Colonic mucosa (tissue), 4 donors: ENCODE measurements around the gene ZNF274. TPM values are rescaled to one million over a fixed set of nuclear protein-coding genes. Genes with fewer than 3 reads are reported as not detected.

Experiments
- DNase-seq: peaks from one replicate; pipeline ENCODE4 v3.0.0-alpha.2; 2020
- H3K27ac ChIP-seq: fragments of 200-600 bp; one replicate; pipeline ENCODE4 v1.8.0; 2021
- H3K27me3 ChIP-seq: fragments of 200-600 bp; one replicate; pipeline ENCODE4 v1.8.0; 2021
- H3K36me3 ChIP-seq: fragments of 200-600 bp; one replicate; pipeline ENCODE4 v1.8.0; 2021
- H3K4me1 ChIP-seq: fragments of 200-600 bp; one replicate; pipeline ENCODE4 v1.8.0; 2021; ENCODE audit warnings: mild to moderate bottlenecking
- H3K4me3 ChIP-seq: fragments of 200-600 bp; one replicate; pipeline ENCODE4 v1.8.0; 2021
- H3K9ac ChIP-seq, 2 donors: one replicate each; pipeline ENCODE4 v1.7.0; 2013; ENCODE audit warnings: control low read depth in 2 of 2, low read depth in 2 of 2, low read length in 2 of 2
- H3K9me3 ChIP-seq: fragments of 200-600 bp; one replicate; pipeline ENCODE4 v1.8.0; 2021
- intact Hi-C: fragments of 100-400 bp; cut with DNase I; formaldehyde crosslinking; loops from one replicate; pipeline ENCODE4 v1.14.1; 2022
- total RNA-seq, 2 donors: library from RNA; stranded (reverse); fragmentation: NEBNext Ultra II Directional in 1 of 2; extraction: Animal tissue kit (Norgen Biotek cat#: 25700) in 1 of 2; gene quantifications; one replicate each; pipeline ENCODE4 v1.2.1, GENCODE V29; 2021
- TF ChIP-seq, protein P1 (sequence below): fragments of 200-600 bp; IDR thresholded peaks from one replicate; pipeline ENCODE4 v1.8.0; 2022; ENCODE audit warnings: antibody characterized with exemption, mild to moderate bottlenecking
- donor health status: healthy.
- donor health status: DM: no; HTN: no; CAD: no.
- donor health status: DM: no; HTN: no; CAD: no.

ZNF274 gene
- total RNA-seq, 2 donors from 2014 or later = 16.3 to 17.1 TPM

DNA sequence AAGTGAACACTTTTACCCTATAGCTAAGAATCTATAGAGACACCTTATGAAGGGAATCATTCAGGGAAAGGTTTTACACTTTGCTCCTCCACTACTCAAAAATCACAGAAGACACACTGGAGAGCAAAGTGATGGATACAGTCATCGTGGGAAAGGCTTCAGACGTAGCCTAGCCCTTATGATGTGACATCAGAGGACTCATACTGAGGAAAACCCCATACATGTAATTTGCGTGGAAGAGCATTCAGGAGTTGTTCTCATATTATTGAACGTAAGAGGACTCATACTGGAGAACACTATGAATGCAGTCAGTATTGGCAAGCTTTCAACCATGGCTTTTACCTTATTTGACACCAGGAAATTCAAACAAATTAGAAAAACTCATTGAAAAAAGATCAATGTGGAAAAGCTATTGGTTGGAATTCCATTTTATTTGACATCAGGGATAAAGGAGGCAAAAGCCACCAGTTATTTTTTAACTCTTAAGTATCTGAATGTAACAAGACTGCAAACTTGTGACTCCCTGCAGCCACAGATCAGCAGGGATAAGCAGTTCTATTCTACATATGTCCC is 16.1 kb upstream of the ZNF274 start:
- DNase-seq = no peak
- Histone ChIP-seq H3K4me3 (no peak overlapping the region), H3K4me1 (no peaks in the 10 kb centered on the region), H3K9ac (no peak overlapping the region), H3K27ac (no peak overlapping the region), H3K27me3 (no peaks in the 10 kb centered on the region), H3K36me3 (no peaks in the 10 kb centered on the region), H3K9me3 (peaks cover 12% of the 10 kb centered on the region)
- TF ChIP-seq, protein P1, sequence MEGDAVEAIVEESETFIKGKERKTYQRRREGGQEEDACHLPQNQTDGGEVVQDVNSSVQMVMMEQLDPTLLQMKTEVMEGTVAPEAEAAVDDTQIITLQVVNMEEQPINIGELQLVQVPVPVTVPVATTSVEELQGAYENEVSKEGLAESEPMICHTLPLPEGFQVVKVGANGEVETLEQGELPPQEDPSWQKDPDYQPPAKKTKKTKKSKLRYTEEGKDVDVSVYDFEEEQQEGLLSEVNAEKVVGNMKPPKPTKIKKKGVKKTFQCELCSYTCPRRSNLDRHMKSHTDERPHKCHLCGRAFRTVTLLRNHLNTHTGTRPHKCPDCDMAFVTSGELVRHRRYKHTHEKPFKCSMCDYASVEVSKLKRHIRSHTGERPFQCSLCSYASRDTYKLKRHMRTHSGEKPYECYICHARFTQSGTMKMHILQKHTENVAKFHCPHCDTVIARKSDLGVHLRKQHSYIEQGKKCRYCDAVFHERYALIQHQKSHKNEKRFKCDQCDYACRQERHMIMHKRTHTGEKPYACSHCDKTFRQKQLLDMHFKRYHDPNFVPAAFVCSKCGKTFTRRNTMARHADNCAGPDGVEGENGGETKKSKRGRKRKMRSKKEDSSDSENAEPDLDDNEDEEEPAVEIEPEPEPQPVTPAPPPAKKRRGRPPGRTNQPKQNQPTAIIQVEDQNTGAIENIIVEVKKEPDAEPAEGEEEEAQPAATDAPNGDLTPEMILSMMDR = no peak
- intact Hi-C loops = no loop called here

DNA sequence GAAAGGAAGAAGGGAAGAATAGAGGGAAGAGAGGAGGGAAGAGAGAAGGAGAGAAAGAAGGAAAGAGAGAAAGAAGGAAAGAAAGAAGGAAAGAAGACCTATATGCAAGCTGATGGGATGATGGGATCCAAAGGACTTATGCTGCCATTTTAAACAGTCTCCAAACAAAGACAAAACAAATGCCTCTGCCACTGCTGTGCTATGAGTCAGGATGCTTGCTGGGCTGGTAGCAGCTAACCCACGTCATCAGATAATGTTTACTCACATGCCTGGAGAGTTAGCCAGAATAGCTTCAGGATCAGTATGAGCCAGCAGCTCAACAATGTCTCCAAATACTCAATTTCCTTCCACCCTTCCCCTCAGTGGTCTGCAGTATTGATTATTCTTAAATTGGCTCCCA is 12.0 kb upstream of the ZNF274 start:
- Histone ChIP-seq H3K36me3 (no peaks in the 10 kb centered on the region), H3K4me3 (no peak overlapping the region), H3K9me3 (peaks cover 16% of the 10 kb centered on the region), H3K4me1 (no peaks in the 10 kb centered on the region), H3K27ac (no peak overlapping the region), H3K9ac (no peak overlapping the region), H3K27me3 (no peaks in the 10 kb centered on the region)
- intact Hi-C loops = no loop called here
- TF ChIP-seq, protein P1 = no peak
- DNase-seq = no peak

DNA sequence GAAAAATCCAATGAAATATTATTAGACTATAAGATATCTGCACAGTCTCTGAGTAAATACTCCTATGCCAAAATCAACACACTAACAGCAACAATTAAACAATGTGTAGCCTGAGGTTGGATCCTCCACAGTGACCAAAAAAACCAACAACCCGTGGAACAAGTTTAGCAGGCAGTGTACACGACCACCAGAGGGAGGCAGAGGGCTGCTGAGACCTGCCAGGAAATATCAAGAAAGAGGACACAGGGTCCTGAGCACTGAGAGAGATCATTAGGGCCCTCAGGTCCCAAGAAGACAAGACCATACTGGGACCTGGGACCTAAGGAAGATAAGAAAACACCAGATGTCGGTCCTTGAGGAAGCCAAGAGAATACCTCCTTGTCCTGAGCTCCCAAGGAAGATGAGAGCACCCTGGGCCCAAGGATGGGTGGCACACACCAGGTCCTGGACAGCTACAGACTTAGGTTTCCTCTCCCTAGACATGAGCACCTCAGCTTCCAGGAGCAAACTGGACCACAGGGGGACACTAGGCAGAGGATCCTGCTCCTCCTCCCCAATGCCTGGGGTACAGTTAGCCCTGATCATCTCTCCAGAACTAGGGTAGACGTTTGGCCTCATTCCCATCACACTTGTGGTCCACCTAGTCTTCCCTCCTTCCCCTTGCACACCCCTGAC is 822 bp upstream of the ZNF274 start:
- DNase-seq = peak; percentile 43
- no peaks in the 10 kb centered on the region for H3K4me1 ChIP-seq
- no peaks in the 10 kb centered on the region for H3K36me3 ChIP-seq
- no peaks in the 10 kb centered on the region for H3K27me3 ChIP-seq
- H3K27ac ChIP-seq = peak overlapping the region; percentile 98
- TF ChIP-seq, protein P1 = no peak
- H3K4me3 ChIP-seq = peak overlapping the region; percentile 80
- intact Hi-C loops = no loop called here
- no peak overlapping the region for H3K9ac ChIP-seq
- peaks cover 7% of the 10 kb centered on the region for H3K9me3 ChIP-seq

DNA sequence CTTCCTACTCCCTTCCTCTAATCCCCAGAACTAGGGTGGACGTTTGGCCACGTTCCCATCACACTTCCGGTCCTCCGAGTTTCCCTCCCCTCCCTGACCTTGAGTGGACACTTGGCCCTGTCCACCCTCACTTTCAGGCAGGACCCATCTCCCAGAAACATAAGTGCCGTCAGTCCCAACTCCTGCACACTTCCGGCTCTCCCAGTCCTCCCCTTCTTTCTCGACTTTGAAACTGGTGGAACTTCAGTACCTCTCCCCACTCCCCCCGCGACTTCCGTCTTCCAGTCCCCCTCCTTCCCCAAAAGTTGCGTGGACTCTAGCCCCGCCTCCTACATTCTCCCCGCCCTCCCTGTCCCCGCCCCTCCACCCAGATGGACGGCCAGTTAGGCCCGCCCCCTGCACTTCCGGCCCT is 278 bp upstream of the ZNF274 start:
- Histone ChIP-seq H3K27ac (peak overlapping the region; percentile 98), H3K9ac (no peak overlapping the region), H3K27me3 (no peaks in the 10 kb centered on the region), H3K4me1 (no peaks in the 10 kb centered on the region), H3K4me3 (peak overlapping the region; percentile 80), H3K36me3 (no peaks in the 10 kb centered on the region), H3K9me3 (peaks cover 10% of the 10 kb centered on the region)
- intact Hi-C loops = no loop called here
- TF ChIP-seq, protein P1 = no peak
- DNase-seq = peak; percentile 93

DNA sequence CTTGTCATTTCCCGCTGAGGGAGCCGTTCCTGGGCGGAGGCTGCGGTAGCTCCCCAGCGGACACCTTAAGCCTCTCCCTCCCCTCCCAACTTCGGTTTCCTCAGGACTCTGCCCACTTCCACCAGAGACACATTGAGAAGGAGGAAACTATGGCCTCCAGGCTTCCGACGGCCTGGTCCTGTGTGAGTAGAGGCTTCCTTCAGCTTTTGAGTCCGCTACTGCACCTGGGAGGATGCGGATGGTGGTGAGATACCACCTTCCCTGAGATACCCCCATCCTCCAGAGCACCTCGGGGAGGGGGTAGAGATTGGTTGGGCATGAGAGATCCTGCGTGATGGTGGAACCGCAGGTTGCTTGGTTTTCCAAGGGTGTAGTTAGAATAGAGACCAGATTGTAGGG is 955 bp downstream of the ZNF274 start:
- H3K27me3 ChIP-seq = no peaks in the 10 kb centered on the region
- no peak for DNase-seq
- intact Hi-C loops = no loop called here
- peak overlapping the region; percentile 98 for H3K27ac ChIP-seq
- H3K4me1 ChIP-seq = no peaks in the 10 kb centered on the region
- no peaks in the 10 kb centered on the region for H3K36me3 ChIP-seq
- peak overlapping the region; percentile 80 for H3K4me3 ChIP-seq
- TF ChIP-seq, protein P1 = no peak
- H3K9ac ChIP-seq = peak overlapping the region; percentile 81 to 88
- H3K9me3 ChIP-seq = peaks cover 18% of the 10 kb centered on the region
